DMS53 treated with DMSO at 0.1 percent for 48 hours (cell line): ENCODE measurements around the gene ZC3H13.

ENCODE experiments used
- DNase-seq: peaks from one replicate; lab custom pipeline; 2025; ENCODE audit not compliant: unreplicated experiment; lab: John Stamatoyannopoulos, UW

The ZC3H13 gene

GRCh38 chr13:45941261-45941660 lies 111.3 kb downstream of the ZC3H13 start:
- DNase-seq = no peak

- DNase-seq = no peak
These were observed 112.5 kb downstream of the ZC3H13 start for GRCh38 chr13:45940061-45940460.

GRCh38 chr13:45936621-45937020 lies 115.9 kb downstream of the ZC3H13 start:
- DNase-seq = no peak

- no peak for DNase-seq
These were observed 118.3 kb downstream of the ZC3H13 start for GRCh38 chr13:45934283-45934682.

- DNase-seq = no peak
These were observed 119.2 kb downstream of the ZC3H13 start for GRCh38 chr13:45933203-45933908.

- DNase-seq = no peak
These were observed 119.9 kb downstream of the ZC3H13 start for GRCh38 chr13:45932676-45933075.

- DNase-seq = no peak
These were observed 120.4 kb downstream of the ZC3H13 start for GRCh38 chr13:45932172-45932571.

- DNase-seq = no peak
These were observed 121.3 kb downstream of the ZC3H13 start for GRCh38 chr13:45931211-45931610.

- no peak for DNase-seq
These were observed 122.4 kb downstream of the ZC3H13 start for GRCh38 chr13:45930177-45930576.

GRCh38 chr13:45928843-45929242 lies 123.7 kb downstream of the ZC3H13 start:
- DNase-seq = no peak

GRCh38 chr13:45928176-45928575 lies 124.4 kb downstream of the ZC3H13 start:
- no peak for DNase-seq

- no peak for DNase-seq
These were observed 125.8 kb downstream of the ZC3H13 start for GRCh38 chr13:45926741-45927140.

- DNase-seq = no peak
These were observed 127.4 kb downstream of the ZC3H13 start for GRCh38 chr13:45925151-45925550.

GRCh38 chr13:45921162-45921736 lies 131.3 kb downstream of the ZC3H13 start:
- no peak for DNase-seq

GRCh38 chr13:45918597-45918996 lies 133.9 kb downstream of the ZC3H13 start:
- DNase-seq = no peak

GRCh38 chr13:45917019-45917418 lies 135.5 kb downstream of the ZC3H13 start:
- DNase-seq = no peak

GRCh38 chr13:45915686-45916439 lies 136.7 kb downstream of the ZC3H13 start:
- DNase-seq = no peak

- no peak for DNase-seq
These were observed 142.9 kb downstream of the ZC3H13 start for GRCh38 chr13:45909673-45910072.

GRCh38 chr13:45909089-45909488 lies 143.5 kb downstream of the ZC3H13 start:
- no peak for DNase-seq

- no peak for DNase-seq
These were observed 145.0 kb downstream of the ZC3H13 start for GRCh38 chr13:45907503-45907902.
